ENCODE measurements around the gene APOLD1. TPM values are rescaled to one million over a fixed set of nuclear protein-coding genes. Genes with fewer than 3 reads are reported as not detected.
"Not testable (repeated sequence)": the region's sequence is repeated elsewhere in the genome, so short reads cannot be mapped to it uniquely, and the experiment has no call there.

APOLD1 gene
- total and polyA plus RNA-seq, 4 experiments from 2014 or later: 0.38 to 4.3 (median 1.9) TPM

DNA sequence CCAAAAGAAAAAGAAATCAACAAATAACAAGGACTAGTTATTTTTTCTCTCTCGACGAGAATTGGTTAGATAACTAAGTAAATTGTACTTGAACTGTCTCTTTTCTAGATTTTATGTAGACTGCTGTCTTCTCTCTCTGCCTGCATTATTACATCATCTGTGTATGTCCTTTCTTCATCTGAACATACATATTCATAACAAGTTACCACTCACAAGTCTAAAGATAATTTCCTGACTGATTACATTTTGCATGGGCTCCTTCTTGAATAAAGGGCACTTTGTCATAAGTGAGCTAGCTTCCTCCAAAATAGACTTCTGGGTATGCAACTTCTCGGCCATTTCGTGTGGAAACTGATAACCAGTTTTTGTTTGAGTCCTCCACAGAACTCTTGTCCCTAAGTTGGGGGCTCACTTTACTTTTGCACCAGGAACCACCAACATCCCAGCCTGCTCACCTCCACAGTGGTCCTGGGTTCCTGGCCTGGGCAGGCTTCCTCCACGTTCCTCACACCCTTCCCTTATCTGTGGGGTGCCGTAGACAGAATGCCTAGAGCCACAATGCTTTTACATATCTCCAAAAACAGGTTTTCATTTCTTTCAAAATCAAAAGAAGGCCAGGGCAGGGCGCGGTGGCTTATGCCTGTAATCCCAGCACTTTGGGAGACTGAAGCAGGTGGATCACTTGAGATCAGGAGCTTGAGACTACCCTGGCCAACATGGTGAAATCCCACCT is 21.5 kb downstream of the APOLD1 start:
- no peaks in the 10 kb centered on the region for H3K27me3 Mint-ChIP-seq
- H3K4me3 Mint-ChIP-seq: peak overlapping the region in 2 of 8 donors; percentile 26 to 42
- Histone ChIP-seq H3K27me3 (ENCODE audit: insufficient read depth, low read length) (no peaks in the 10 kb centered on the region), H3K27ac (ENCODE audit: low read depth, low read length) (peak overlapping the region; percentile 61), H3K9me3 (ENCODE audit: control insufficient read depth in 1 of 2, low read length in 2 of 2) (no peaks in the 10 kb centered on the region), H3K36me3 (ENCODE audit: insufficient read depth, low read length) (no peaks in the 10 kb centered on the region), H3K4me1 (ENCODE audit: insufficient read depth, low read length) (peaks cover 56% of the 10 kb centered on the region), H3K4me3 (ENCODE audit: low read length in 2 of 2) (no peak overlapping the region)
- H3K9me3 Mint-ChIP-seq: no peaks in the 10 kb centered on the region
- H3K4me1 Mint-ChIP-seq: peaks cover 33 to 75% (median 53%) of the 10 kb centered on the region in 4 donors
- no peak for DNase-seq
- H3K36me3 Mint-ChIP-seq: no peaks in the 10 kb centered on the region
- intact Hi-C loops (cut with micrococcal nuclease): loop anchor here (10.0 kb wide), 1 partner anchor 452 kb away; the partner anchor contains the start of genes BORCS5 and MANSC1
- H3K27ac Mint-ChIP-seq: peak overlapping the region; percentile 94 to 99 (median 98)
- POLR2A ChIA-PET (ENCODE audit: partially characterized antibody): interaction anchor here (5.7 kb wide), 1 partner anchor 18 kb away, joined by 57 read pairs; no protein-coding TSS in a partner anchor
- CTCF ChIA-PET (ENCODE audit: partially characterized antibody): interaction anchor here (0.8 to 5.5 kb wide), 2 partner anchors 18 to 28 kb away, joined by 3 to 108 read pairs; no protein-coding TSS in a partner anchor

DNA sequence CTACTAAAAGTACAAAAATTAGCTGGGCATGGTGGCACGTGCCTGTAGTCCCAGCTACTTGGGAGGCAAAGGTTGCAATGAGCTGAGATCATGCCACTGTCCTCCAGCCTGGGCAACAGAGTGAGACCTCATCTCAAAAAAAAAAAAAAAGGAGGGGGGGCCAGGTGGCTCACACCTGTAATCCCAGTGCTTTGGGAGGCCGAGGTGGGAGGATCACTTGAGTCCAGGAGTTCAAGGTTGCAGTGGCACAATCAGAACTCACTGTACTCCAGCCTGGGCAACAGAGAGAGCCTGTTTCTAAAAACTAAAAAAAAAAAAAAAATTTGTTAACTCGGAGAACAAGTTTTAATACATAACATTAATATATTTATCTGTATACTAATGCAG is 22.1 kb downstream of the APOLD1 start:
- not testable (repeated sequence) for H3K9me3 ChIP-seq (ENCODE audit: control insufficient read depth in 1 of 2, low read length in 2 of 2); H3K27me3 Mint-ChIP-seq; H3K4me3 ChIP-seq (ENCODE audit: low read length in 2 of 2); H3K9me3 Mint-ChIP-seq; H3K36me3 Mint-ChIP-seq; H3K36me3 ChIP-seq (ENCODE audit: insufficient read depth, low read length); DNase-seq; H3K27me3 ChIP-seq (ENCODE audit: insufficient read depth, low read length)
- POLR2A ChIA-PET (ENCODE audit: partially characterized antibody): interaction anchor here (5.7 kb wide), 1 partner anchor 19 kb away, joined by 57 read pairs; no protein-coding TSS in a partner anchor
- H3K4me3 Mint-ChIP-seq: peak overlapping the region in 2 of 8 donors; percentile 34 to 47
- Histone ChIP-seq H3K27ac (ENCODE audit: low read depth, low read length) (peak overlapping the region; percentile 61), H3K4me1 (ENCODE audit: insufficient read depth, low read length) (peaks cover 54% of the 10 kb centered on the region)
- CTCF ChIA-PET (ENCODE audit: partially characterized antibody): interaction anchor here (0.8 to 5.5 kb wide), 2 partner anchors 19 to 27 kb away, joined by 3 to 108 read pairs; no protein-coding TSS in a partner anchor
- peak overlapping the region; percentile 94 to 99 (median 98) for H3K27ac Mint-ChIP-seq
- intact Hi-C loops (cut with micrococcal nuclease): loop anchor here (10.0 kb wide), 1 partner anchor 453 kb away; the partner anchor contains the start of genes BORCS5 and MANSC1
- H3K4me1 Mint-ChIP-seq: peaks cover 29 to 70% (median 48%) of the 10 kb centered on the region in 4 donors

DNA sequence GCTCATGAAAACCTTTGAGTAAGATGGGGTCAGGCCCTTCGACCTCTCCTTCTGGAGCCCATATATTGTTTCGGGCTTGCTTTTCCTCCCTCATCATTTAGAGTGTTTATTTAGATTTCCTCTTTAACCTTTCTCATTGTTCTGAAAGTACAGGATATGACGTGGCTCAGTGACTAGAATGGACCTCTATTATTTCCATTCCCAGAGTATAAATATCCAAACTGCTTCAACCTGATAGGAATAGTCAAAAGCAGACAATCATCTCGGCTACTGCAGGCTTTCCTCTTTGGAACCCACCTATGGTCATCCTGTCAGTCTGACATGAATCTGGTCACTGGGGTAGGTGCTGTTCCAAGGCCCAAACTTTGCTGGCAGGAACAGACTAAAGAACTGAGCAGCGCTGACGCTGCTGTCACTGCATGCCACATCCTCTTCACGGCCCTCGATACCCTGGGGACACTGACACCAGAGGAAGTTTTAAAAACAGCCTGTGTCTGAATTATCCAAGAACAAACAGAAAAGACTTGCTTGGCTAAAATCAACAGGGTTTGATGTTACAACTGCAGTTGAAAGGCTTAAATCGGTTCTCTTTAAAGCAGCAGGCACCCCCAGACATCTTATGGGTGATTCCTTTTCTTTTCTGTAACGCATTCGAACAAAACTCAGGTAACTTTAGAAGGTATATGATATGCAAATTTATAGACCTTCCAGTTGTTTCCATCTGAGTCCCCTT is 22.7 kb downstream of the APOLD1 start:
- POLR2A ChIA-PET (ENCODE audit: partially characterized antibody): interaction anchor here (0.9 to 5.7 kb wide), 8 partner anchors 19 to 450 kb away, joined by 3 to 57 read pairs (median 5); partner anchors contain the start of gene APOLD1

DNA sequence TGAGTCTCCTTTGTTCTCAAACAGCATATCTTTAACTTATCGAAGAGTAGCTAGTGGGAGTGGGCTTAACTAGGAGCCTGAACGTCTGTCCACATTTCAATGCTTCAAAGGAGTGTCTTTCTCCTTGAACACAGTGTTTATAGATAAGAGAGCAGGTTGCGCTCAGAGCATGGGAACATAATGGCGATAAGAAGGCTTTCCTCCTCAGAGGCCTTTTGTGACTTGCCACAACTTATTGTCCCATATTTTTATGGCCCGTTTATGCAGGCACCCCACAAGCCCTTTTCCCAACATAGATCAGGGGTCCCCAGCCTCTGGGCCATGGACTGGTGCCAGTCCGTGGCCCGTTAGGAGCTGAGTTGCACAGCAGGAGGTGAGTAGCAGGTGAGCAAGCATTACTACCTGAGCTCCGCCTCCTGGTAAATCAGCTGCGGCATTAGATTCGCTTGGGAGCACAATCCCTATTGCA is 25.1 kb downstream of the APOLD1 start:
- CTCF ChIA-PET (ENCODE audit: partially characterized antibody): interaction anchor here (5.6 kb wide), 1 partner anchor 22 kb away, joined by 96 read pairs; no protein-coding TSS in a partner anchor
- no peak overlapping the region for H3K27ac ChIP-seq (ENCODE audit: low read depth, low read length)
- H3K4me3 ChIP-seq (ENCODE audit: low read length in 2 of 2): no peak overlapping the region
- Mint-ChIP-seq H3K4me3 (peak overlapping the region in 1 of 8 donors; percentile 35), H3K27me3 (no peaks in the 10 kb centered on the region), H3K36me3 (peaks cover 8 to 21% of the 10 kb centered on the region in 2 donors), H3K9me3 (no peaks in the 10 kb centered on the region), H3K4me1 (peaks cover 38 to 75% (median 57%) of the 10 kb centered on the region in 4 donors), H3K27ac (peak overlapping the region in 4 of 7 donors; percentile 40 to 78 (median 48))
- peaks cover 62% of the 10 kb centered on the region for H3K4me1 ChIP-seq (ENCODE audit: insufficient read depth, low read length)
- POLR2A ChIA-PET (ENCODE audit: partially characterized antibody): interaction anchor here (5.5 kb wide), 1 partner anchor 22 kb away, joined by 72 read pairs; no protein-coding TSS in a partner anchor
- H3K9me3 ChIP-seq (ENCODE audit: control insufficient read depth in 1 of 2, low read length in 2 of 2): no peaks in the 10 kb centered on the region
- intact Hi-C loops (cut with micrococcal nuclease): loop anchor here (5.0 kb wide), 1 partner anchor 248 kb away; the partner anchor contains the start of gene DUSP16
- H3K36me3 ChIP-seq (ENCODE audit: insufficient read depth, low read length): no peaks in the 10 kb centered on the region
- H3K27me3 ChIP-seq (ENCODE audit: insufficient read depth, low read length): no peaks in the 10 kb centered on the region
- DNase-seq: no peak

More for the DNA sequence above, 22.7 kb downstream of the APOLD1 start:
- Mint-ChIP-seq H3K9me3 (no peaks in the 10 kb centered on the region), H3K27me3 (no peaks in the 10 kb centered on the region), H3K4me1 (peaks cover 33 to 70% (median 50%) of the 10 kb centered on the region in 4 donors), H3K4me3 (peak overlapping the region; percentile 53 to 83 (median 74)), H3K36me3 (peaks cover 1 to 2% of the 10 kb centered on the region in 2 donors), H3K27ac (peak overlapping the region; percentile 94 to 99 (median 98))
- H3K4me3 ChIP-seq (ENCODE audit: low read length in 2 of 2): peak overlapping the region in 1 of 2 donors; percentile 15
- no peaks in the 10 kb centered on the region for H3K27me3 ChIP-seq (ENCODE audit: insufficient read depth, low read length)
- no peaks in the 10 kb centered on the region for H3K36me3 ChIP-seq (ENCODE audit: insufficient read depth, low read length)
- no peaks in the 10 kb centered on the region for H3K9me3 ChIP-seq (ENCODE audit: control insufficient read depth in 1 of 2, low read length in 2 of 2)
- H3K4me1 ChIP-seq (ENCODE audit: insufficient read depth, low read length): peaks cover 53% of the 10 kb centered on the region
- peak overlapping the region; percentile 61 for H3K27ac ChIP-seq (ENCODE audit: low read depth, low read length)
- intact Hi-C loops (cut with micrococcal nuclease): loop anchor here (1.0 to 10.0 kb wide), 4 partner anchors 20 to 453 kb away; partner anchors contain the start of genes BORCS5 and MANSC1
- CTCF ChIA-PET (ENCODE audit: partially characterized antibody): interaction anchor here (0.9 to 5.5 kb wide), 4 partner anchors 19 to 71 kb away, joined by 3 to 108 read pairs (median 12); no protein-coding TSS in a partner anchor
- peak; percentile 76 to 82 (median 79) for DNase-seq

DNA sequence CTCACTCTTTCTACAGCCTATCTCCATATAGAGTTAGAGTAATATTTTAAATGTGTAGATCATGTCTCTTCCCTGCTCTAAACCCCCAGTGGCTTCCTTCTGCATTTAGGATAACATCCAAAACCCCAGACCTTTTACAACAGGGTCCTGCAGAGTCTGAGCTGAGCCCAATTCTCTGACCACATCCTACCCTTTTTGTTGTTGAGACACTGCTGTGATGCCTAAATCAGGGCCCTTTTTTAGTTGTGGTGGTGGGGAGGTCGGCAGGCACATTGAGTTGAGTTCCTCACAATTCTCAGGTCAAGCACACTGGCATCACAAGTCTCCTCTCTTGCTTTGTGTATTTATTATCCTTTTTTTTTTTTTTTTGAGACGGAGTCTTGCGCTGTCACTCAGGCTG is 25.9 kb downstream of the APOLD1 start:
- Mint-ChIP-seq H3K27me3 (no peaks in the 10 kb centered on the region), H3K36me3 (peaks cover 16 to 29% of the 10 kb centered on the region in 2 donors), H3K27ac (peak overlapping the region in 3 of 7 donors; percentile 17 to 53 (median 51)), H3K4me3 (no peak overlapping the region), H3K9me3 (no peaks in the 10 kb centered on the region), H3K4me1 (peaks cover 43 to 75% (median 58%) of the 10 kb centered on the region in 4 donors)
- no peaks in the 10 kb centered on the region for H3K27me3 ChIP-seq (ENCODE audit: insufficient read depth, low read length)
- intact Hi-C loops (cut with micrococcal nuclease): loop anchor here (5.0 kb wide), 1 partner anchor 249 kb away; the partner anchor contains the start of gene DUSP16
- CTCF ChIA-PET (ENCODE audit: partially characterized antibody): interaction anchor here (0.5 to 5.6 kb wide), 3 partner anchors 15 to 62 kb away, joined by 3 to 96 read pairs (median 3); no protein-coding TSS in a partner anchor
- peaks cover 67% of the 10 kb centered on the region for H3K4me1 ChIP-seq (ENCODE audit: insufficient read depth, low read length)
- no peak overlapping the region for H3K27ac ChIP-seq (ENCODE audit: low read depth, low read length)
- H3K4me3 ChIP-seq (ENCODE audit: low read length in 2 of 2): no peak overlapping the region
- no peaks in the 10 kb centered on the region for H3K9me3 ChIP-seq (ENCODE audit: control insufficient read depth in 1 of 2, low read length in 2 of 2)
- DNase-seq: no peak
- POLR2A ChIA-PET (ENCODE audit: partially characterized antibody): interaction anchor here (1.6 to 5.5 kb wide), 2 partner anchors 23 to 97 kb away, joined by 4 to 72 read pairs; no protein-coding TSS in a partner anchor
- peaks cover 5% of the 10 kb centered on the region for H3K36me3 ChIP-seq (ENCODE audit: insufficient read depth, low read length)

DNA sequence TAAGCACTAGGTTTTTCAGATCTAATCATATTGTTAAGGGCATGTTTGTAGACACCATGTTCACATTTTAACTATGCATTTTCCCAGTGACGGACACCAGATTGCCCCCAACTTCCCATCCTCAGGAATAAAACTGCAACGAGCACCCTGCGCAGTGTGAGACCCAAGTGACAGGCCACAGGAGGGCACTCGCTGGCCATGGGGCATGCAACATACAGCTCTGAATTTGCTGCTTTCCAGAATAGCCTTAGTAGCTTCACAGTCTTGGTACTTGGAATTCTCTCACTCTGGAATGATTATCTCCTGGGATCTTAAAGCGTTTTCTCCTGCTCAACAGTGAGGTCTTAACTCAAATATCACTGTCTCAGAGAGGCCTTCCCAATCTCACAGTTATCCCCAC is 26.7 kb downstream of the APOLD1 start:
- CTCF ChIA-PET (ENCODE audit: partially characterized antibody): interaction anchor here (0.9 to 5.6 kb wide), 7 partner anchors 8 to 435 kb away, joined by 3 to 96 read pairs (median 4); no protein-coding TSS in a partner anchor

More for the DNA sequence above, 26.7 kb downstream of the APOLD1 start:
- DNase-seq: no peak
- Mint-ChIP-seq H3K27me3 (no peaks in the 10 kb centered on the region), H3K4me3 (no peak overlapping the region), H3K27ac (peak overlapping the region in 3 of 7 donors; percentile 25 to 62 (median 42)), H3K36me3 (peaks cover 18 to 37% of the 10 kb centered on the region in 2 donors), H3K9me3 (no peaks in the 10 kb centered on the region), H3K4me1 (peaks cover 46 to 77% (median 60%) of the 10 kb centered on the region in 4 donors)
- peaks cover 9% of the 10 kb centered on the region for H3K36me3 ChIP-seq (ENCODE audit: insufficient read depth, low read length)
- intact Hi-C loops (cut with micrococcal nuclease): loop anchor here (5.0 kb wide), 1 partner anchor 250 kb away; the partner anchor contains the start of gene DUSP16
- H3K27ac ChIP-seq (ENCODE audit: low read depth, low read length): no peak overlapping the region
- H3K9me3 ChIP-seq (ENCODE audit: control insufficient read depth in 1 of 2, low read length in 2 of 2): no peaks in the 10 kb centered on the region
- POLR2A ChIA-PET (ENCODE audit: partially characterized antibody): interaction anchor here (0.6 to 5.5 kb wide), 7 partner anchors 9 to 455 kb away, joined by 4 to 72 read pairs (median 4); partner anchors contain the start of gene BORCS5
- H3K4me1 ChIP-seq (ENCODE audit: insufficient read depth, low read length): peaks cover 65% of the 10 kb centered on the region
- no peak overlapping the region for H3K4me3 ChIP-seq (ENCODE audit: low read length in 2 of 2)
- H3K27me3 ChIP-seq (ENCODE audit: insufficient read depth, low read length): no peaks in the 10 kb centered on the region

Data from CD4-positive, alpha-beta memory T cell (primary cell).